Measurements from ENCODE around the gene ADAMTS6.

ADAMTS6 gene

GRCh38 chr5:65103756-65104440 is 377.8 kb downstream of the ADAMTS6 start:
- DNase-seq (ENCODE audit: low spot score): no peak

GRCh38 chr5:65102976-65103711 is 378.6 kb downstream of the ADAMTS6 start:
- peak; percentile 25 for DNase-seq (ENCODE audit: low spot score)

- DNase-seq (ENCODE audit: low spot score): no peak
These were observed 379.2 kb downstream of the ADAMTS6 start for GRCh38 chr5:65102371-65102975.

- DNase-seq (ENCODE audit: low spot score): no peak
These were observed 380.1 kb downstream of the ADAMTS6 start for GRCh38 chr5:65101632-65102100.

GRCh38 chr5:65100911-65101631 is 380.6 kb downstream of the ADAMTS6 start:
- peak; percentile 75 for DNase-seq (ENCODE audit: low spot score)

Data from hepatic stellate cell (primary cell).